BE2C (cell line): Measurements from ENCODE around the gene PPM1H.
"Not testable (repeated sequence)": the region's sequence is repeated elsewhere in the genome, so short reads cannot be mapped to it uniquely, and the experiment has no call there.

Experiments
- DNase-seq: peaks from one replicate; pipeline ENCODE4 v3.0.0-alpha.2; 2020
- H3K27me3 ChIP-seq: fragments of 250-450 bp; sonication (Bioruptor Pico); 2 replicates; pipeline ENCODE4 v1.5.1; 2020; ENCODE audit warnings: mild to moderate bottlenecking
- H3K36me3 ChIP-seq: fragments of 250-450 bp; sonication (Bioruptor Pico); 2 replicates; pipeline ENCODE4 v1.5.1; 2020; ENCODE audit warnings: mild to moderate bottlenecking
- H3K4me1 ChIP-seq: fragments of 250-450 bp; sonication (Bioruptor Pico); 2 replicates; pipeline ENCODE4 v1.5.1; 2020
- H3K4me3 ChIP-seq: 2 replicates; pipeline ENCODE4 v1.5.1; 2011; ENCODE audit warnings: low read depth, low read length
- H3K9me3 ChIP-seq: fragments of 250-450 bp; sonication (Bioruptor Pico); 2 replicates; pipeline ENCODE4 v1.5.1; 2020
- CTCF ChIP-seq: IDR thresholded peaks from 2 replicates; pipeline ENCODE4 v1.5.1; 2012; ENCODE audit warnings: mild to moderate bottlenecking, low read depth, low read length

PPM1H gene

DNA sequence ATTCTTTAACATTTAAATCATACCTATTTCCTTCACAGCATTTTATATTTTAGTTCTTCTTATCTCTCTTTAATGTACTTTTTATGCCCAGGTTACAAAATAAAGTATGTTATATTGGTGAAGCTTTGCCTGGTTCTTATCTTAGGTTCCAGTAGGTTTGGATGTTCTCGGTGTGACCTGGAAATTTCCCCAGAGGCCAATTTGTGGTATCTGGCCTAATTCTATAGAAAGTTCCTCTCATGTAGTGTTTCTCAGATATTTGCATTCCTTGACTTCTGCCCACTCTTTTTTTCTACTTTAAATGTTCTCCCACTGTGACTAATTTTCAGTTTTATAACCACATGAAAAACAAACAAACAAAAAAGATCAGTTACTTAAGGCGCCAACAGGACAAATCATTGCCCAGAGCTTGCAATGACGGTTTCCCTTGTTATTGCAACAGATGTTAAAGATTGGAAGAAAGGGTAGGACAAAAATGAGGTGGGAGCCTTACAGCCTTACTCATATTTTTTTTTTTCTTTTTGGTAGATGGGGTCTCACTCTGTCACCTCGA is 41.2 kb upstream of the PPM1H start:
- H3K36me3 ChIP-seq = no peaks in the 10 kb centered on the region
- no peaks in the 10 kb centered on the region for H3K27me3 ChIP-seq
- H3K4me1 ChIP-seq = no peaks in the 10 kb centered on the region
- no peak overlapping the region for H3K4me3 ChIP-seq
- no peak for DNase-seq
- H3K9me3 ChIP-seq = no peaks in the 10 kb centered on the region
- no peak for TF ChIP-seq CTCF

DNA sequence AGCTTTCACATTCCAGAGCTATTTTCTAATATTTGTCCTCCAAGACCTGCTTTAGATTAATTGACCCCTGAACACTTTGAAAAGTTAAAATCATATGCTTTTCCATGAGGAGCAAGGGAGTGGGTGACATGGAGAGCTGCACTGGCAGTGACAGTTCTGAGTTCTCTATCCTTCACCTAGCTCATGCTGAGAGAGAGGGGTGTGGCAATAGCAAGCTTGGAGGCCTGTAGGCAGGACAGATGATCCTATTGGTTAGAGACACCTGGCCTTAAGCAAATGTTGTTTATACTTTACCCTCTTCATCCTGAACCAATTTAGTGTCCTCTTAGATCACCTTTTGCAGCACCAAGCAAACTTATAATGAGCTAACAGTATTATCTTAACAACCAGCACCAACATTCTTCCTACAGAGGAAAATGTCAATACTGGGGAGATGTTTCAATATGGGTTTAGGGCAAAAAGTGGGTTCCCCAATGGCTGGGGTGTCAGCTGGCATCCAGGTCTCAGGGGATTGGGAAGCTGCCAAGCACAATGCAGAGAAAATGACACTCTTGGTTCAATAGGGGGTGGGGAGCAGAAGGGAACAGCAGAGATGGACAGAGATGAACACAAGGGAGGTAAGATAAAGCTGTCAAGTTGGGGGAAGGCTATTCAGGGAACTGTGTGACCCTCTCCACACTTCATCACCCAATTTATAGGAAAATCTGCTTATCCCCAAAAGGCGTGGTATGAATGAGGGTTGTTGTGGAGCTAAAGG is 37.0 kb upstream of the PPM1H start:
- Histone ChIP-seq H3K4me3 (no peak overlapping the region), H3K4me1 (no peaks in the 10 kb centered on the region), H3K27me3 (no peaks in the 10 kb centered on the region), H3K9me3 (no peaks in the 10 kb centered on the region), H3K36me3 (no peaks in the 10 kb centered on the region)
- DNase-seq = no peak
- TF ChIP-seq CTCF = no peak

DNA sequence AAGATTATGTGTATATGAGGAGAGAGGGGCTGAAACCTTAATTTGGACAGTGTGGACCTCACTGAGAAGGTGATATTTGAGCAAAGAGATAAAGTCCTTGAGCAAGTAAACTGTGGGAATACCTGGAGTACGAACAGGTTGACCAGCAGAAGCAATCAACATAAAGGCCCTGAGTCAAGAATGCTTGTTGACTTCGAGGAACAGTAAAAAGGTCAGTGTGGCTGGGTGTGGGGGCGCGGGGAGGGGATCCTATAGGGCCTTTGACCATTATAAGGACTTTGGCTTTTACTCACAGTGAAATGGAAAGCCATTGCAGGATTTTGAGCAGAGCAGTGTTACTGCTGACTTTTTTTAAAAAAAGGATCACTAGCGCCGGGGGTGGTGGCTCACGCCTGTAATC is 34.7 kb upstream of the PPM1H start:
- Histone ChIP-seq H3K27me3 (no peaks in the 10 kb centered on the region), H3K9me3 (no peaks in the 10 kb centered on the region), H3K4me1 (no peaks in the 10 kb centered on the region), H3K36me3 (no peaks in the 10 kb centered on the region), H3K4me3 (no peak overlapping the region)
- no peak for TF ChIP-seq CTCF
- no peak for DNase-seq

GRCh38 chr12:62967701-62968100 is 32.8 kb upstream of the PPM1H start:
- Histone ChIP-seq H3K36me3 (no peaks in the 10 kb centered on the region), H3K27me3 (no peaks in the 10 kb centered on the region), H3K4me1 (no peaks in the 10 kb centered on the region), H3K9me3 (no peaks in the 10 kb centered on the region), H3K4me3 (no peak overlapping the region)
- DNase-seq = no peak
- no peak for TF ChIP-seq CTCF

DNA sequence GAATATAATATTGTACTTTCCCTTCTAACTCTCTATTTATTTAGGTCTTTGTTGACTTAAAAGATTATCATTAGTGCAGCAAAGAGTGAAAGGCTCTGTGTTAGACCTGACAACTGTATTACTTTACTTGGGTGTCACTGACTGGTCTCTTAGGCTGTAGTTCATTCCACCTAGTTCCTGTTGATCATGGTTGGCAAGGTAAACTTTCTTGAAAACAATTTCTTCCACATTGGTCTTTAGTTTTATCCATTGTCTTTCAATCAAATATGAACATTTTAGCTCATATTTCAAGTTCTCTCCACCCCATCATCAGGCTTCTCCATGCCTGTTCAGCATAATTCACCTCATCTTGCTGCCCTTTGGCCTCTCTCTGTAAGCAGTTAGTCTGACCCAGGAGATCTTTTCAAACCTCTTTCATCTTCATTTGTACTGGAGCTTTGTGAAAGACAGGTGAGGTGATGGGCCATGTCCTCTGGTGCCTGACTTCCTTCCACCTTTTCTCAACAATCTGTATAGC is 32.1 kb upstream of the PPM1H start:
- no peak for DNase-seq
- TF ChIP-seq CTCF = no peak
- Histone ChIP-seq H3K4me3 (no peak overlapping the region), H3K27me3 (no peaks in the 10 kb centered on the region), H3K4me1 (no peaks in the 10 kb centered on the region), H3K36me3 (no peaks in the 10 kb centered on the region), H3K9me3 (no peaks in the 10 kb centered on the region)

GRCh38 chr12:62966446-62966989 is 31.6 kb upstream of the PPM1H start:
- not testable (repeated sequence) for DNase-seq, H3K27me3 ChIP-seq, H3K9me3 ChIP-seq, H3K36me3 ChIP-seq, H3K4me1 ChIP-seq, H3K4me3 ChIP-seq

DNA sequence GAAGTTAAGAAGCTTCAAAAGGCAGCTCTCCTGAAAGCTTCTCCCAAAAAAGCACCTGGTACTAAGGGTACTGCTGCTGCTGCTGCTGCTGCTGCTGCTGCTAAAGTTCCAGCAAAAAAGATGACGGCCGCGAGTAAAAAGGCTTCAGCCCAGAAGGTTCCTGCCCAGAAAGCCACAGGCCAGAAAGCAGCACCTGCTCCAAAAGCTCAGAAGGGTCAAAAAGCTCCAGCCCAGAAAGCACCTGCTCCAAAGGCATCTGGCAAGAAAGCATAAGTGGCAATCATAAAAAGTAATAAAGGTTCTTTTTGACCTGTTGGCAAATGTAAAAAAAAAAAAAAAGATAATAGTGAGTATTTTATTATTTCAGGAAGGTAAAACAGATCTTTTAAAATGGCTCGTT is 30.8 kb upstream of the PPM1H start:
- H3K4me1 ChIP-seq, H3K36me3 ChIP-seq, H3K9me3 ChIP-seq, DNase-seq, H3K27me3 ChIP-seq, H3K4me3 ChIP-seq: not testable (repeated sequence)

GRCh38 chr12:62965242-62965641 is 30.3 kb upstream of the PPM1H start:
- DNase-seq, H3K36me3 ChIP-seq, H3K4me1 ChIP-seq, H3K27me3 ChIP-seq, H3K4me3 ChIP-seq, H3K9me3 ChIP-seq: not testable (repeated sequence)
